ENCODE results near the gene PDE4D.

- TF ChIP-seq NFE2L1 (CRISPR knock-in tag; IDR thresholded peaks at IDR 0.05) = no peak
- no peak for TF ChIP-seq JUN (CRISPR knock-in tag; IDR thresholded peaks at IDR 0.05)
- TF ChIP-seq ZSCAN18 (CRISPR knock-in tag; IDR thresholded peaks at IDR 0.05) = no peak
- TF ChIP-seq CTCF (IDR thresholded peaks at IDR 0.05) = no peak
- TF ChIP-seq GTF2I (CRISPR knock-in tag; conservative IDR thresholded peaks at IDR 0.05) = no peak
- TF ChIP-seq NR2C2 (CRISPR knock-in tag; IDR thresholded peaks at IDR 0.05) = no peak
- no peak for TF ChIP-seq ATF3 (CRISPR knock-in tag; conservative IDR thresholded peaks at IDR 0.05)
- no peak for TF ChIP-seq PREB (CRISPR knock-in tag; IDR thresholded peaks at IDR 0.05; ENCODE audit: borderline replicate concordance)
- TF ChIP-seq NR1H2 (CRISPR knock-in tag; IDR thresholded peaks at IDR 0.05) = no peak
- TF ChIP-seq ZNF263 (CRISPR knock-in tag; IDR thresholded peaks at IDR 0.05; ENCODE audit: low read depth) = no peak
- no peak for TF ChIP-seq USF1 (CRISPR knock-in tag; IDR thresholded peaks at IDR 0.05)
Observed at GRCh38 chr5:59081693-59082092, 811.8 kb downstream of the PDE4D start.
